IPS-15b (cell line): ENCODE results near the gene RAPGEF1.

Experiments
- H3K27me3 ChIP-seq: one replicate; pipeline ENCODE4 v1.6.1; 2013; ENCODE audit warnings: low read length; ENCODE audit not compliant: control insufficient read depth, insufficient read depth
- H3K36me3 ChIP-seq: one replicate; pipeline ENCODE4 v1.6.1; 2013; ENCODE audit warnings: low read length; ENCODE audit not compliant: control insufficient read depth, insufficient read depth
- H3K4me1 ChIP-seq: one replicate; pipeline ENCODE4 v1.6.1; 2013; ENCODE audit warnings: mild to moderate bottlenecking, low read length; ENCODE audit not compliant: control insufficient read depth, insufficient read depth
- H3K4me3 ChIP-seq: one replicate; pipeline ENCODE4 v1.5.1; 2013; ENCODE audit warnings: low read depth, low read length
- H3K9ac ChIP-seq: one replicate; pipeline ENCODE4 v1.6.1; 2013; ENCODE audit warnings: low read depth, mild to moderate bottlenecking, low read length
- H3K9me3 ChIP-seq: one replicate; pipeline ENCODE4 v1.6.1; 2013; ENCODE audit warnings: mild to moderate bottlenecking, low read length; ENCODE audit not compliant: control insufficient read depth, insufficient read depth

Gene RAPGEF1

DNA sequence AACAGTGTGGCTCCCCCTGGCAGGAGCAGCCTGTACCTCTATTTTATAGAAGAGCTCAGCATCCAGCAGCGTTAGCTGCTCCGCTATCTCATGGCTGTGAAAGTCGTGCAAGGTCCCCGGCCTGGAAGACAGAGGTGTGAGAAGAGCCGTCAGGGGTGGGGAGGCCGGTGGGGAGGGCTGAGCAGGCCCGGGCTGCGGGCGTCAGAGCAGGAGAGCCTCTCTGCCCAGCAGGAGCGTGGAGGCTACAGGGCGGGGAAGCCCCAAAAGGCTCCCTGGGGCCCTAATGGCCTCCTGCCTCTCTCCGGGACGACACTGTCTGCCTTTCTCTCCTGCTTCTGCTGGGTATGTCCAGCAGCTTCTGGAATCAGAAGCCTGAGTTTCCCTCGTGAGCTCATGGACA, 152.0 kb downstream of the RAPGEF1 start:
- no peaks in the 10 kb centered on the region for H3K9me3 ChIP-seq
- no peaks in the 10 kb centered on the region for H3K27me3 ChIP-seq
- no peak overlapping the region for H3K9ac ChIP-seq
- no peaks in the 10 kb centered on the region for H3K4me1 ChIP-seq
- no peak overlapping the region for H3K4me3 ChIP-seq
- H3K36me3 ChIP-seq: peaks cover 47% of the 10 kb centered on the region

DNA sequence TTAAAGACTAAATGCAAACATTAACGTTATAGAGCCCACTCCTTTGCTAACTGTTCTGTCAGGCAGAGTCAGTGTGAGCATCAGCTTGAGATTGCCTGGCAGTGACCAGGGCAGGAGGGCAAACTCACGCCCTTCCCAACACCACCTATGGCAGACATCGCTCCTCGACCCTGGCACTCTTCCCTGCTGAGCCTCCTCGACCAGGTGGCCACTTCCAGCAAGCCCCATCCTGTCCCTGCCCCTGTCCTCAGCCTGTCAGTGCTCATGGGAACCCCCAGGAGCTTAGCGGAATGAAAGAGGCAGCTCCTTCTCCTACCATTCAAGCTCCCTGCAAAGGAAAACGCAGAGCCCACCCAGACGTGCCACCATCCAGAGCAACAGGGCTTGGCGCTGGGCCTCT, 152.5 kb downstream of the RAPGEF1 start:
- Histone ChIP-seq H3K36me3 (peaks cover 52% of the 10 kb centered on the region), H3K27me3 (no peaks in the 10 kb centered on the region), H3K4me3 (no peak overlapping the region), H3K9ac (no peak overlapping the region), H3K4me1 (no peaks in the 10 kb centered on the region), H3K9me3 (no peaks in the 10 kb centered on the region)

DNA sequence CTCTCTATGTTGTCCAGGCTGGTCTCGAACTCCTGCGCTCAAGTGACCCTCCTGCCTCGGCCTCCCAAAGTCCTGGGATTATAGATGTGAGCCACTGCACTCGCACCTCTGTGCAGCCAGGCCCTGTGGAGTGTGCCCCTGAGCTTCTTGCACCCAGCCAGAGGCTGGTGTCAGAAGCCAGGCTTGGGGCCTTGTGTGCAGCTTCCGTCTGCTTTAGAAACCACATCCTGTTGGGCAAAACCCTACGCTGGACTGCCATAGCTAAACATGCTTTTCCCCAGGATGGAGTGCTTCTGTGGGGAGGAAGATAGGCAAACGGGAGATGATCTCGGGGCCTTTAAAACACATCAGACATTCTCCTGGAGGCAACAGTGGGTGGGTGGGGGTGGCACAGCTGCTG, 154.5 kb downstream of the RAPGEF1 start:
- Histone ChIP-seq H3K9ac (no peak overlapping the region), H3K27me3 (no peaks in the 10 kb centered on the region), H3K4me1 (no peaks in the 10 kb centered on the region), H3K4me3 (no peak overlapping the region), H3K9me3 (no peaks in the 10 kb centered on the region), H3K36me3 (peaks cover 47% of the 10 kb centered on the region)

DNA sequence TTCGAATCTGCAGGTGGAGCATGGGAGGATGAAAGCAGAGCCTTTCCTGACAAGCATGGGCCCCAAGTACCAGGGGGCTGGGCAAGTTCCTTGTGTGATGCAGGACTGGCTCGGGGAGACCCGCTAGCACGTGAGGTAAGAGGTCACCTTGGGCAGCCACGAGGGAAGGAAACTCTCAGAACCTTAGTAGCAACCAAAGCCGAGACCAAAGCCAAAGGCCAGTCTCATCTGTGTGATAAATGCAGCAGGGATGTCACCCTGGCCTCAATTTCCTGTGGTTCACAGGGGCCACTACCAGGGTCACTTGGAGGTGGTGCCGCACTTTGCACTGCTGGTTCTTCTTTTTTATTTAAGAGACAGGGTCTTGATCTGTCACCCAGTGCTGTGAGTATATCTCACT, 155.0 kb downstream of the RAPGEF1 start:
- H3K4me1 ChIP-seq: no peaks in the 10 kb centered on the region
- H3K9me3 ChIP-seq: no peaks in the 10 kb centered on the region
- H3K27me3 ChIP-seq: no peaks in the 10 kb centered on the region
- no peak overlapping the region for H3K9ac ChIP-seq
- H3K36me3 ChIP-seq: peaks cover 52% of the 10 kb centered on the region
- H3K4me3 ChIP-seq: no peak overlapping the region

DNA sequence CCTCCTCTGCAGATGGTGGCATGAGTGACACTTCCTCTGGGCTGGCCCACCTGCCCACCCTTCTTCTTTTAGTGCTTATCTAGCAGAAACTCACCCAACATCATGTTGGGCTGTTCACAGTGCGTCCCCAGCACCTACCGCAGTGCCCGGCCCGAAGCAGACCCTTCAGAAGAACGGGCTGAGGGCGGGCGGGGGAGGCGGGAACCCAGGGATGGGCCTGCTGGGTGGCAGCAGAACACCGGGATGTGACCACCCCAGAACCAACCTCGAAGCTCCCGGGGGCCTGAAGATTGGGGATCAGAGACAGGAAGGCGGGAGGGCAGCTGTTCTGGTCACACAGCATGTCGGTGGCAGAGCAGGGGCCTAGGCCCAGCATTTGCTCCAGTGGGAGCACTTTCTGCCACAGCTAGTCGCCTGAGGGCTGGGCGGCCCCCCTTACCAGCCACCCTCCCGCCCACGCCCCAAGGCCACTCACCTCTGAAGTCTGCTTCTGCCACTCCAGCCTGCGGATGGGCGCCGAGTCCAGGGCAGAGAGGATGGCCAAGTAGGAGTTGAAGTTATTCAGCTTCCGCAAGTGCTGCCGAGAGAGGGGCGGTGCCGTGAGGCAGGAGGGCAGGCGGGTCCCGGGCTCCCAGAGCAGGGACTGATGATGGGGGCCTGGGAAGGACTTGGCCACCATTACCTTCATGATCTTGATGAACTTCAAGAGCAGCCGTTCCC, 155.9 kb downstream of the RAPGEF1 start:
- no peaks in the 10 kb centered on the region for H3K27me3 ChIP-seq
- H3K36me3 ChIP-seq: peaks cover 46% of the 10 kb centered on the region

GRCh38 chr9:131583337-131583645, 156.6 kb downstream of the RAPGEF1 start:
- Histone ChIP-seq H3K4me3 (no peak overlapping the region), H3K36me3 (peaks cover 45% of the 10 kb centered on the region), H3K4me1 (no peaks in the 10 kb centered on the region), H3K9me3 (no peaks in the 10 kb centered on the region), H3K9ac (no peak overlapping the region), H3K27me3 (no peaks in the 10 kb centered on the region)

More for the DNA sequence above, 155.9 kb downstream of the RAPGEF1 start:
- Histone ChIP-seq H3K4me1 (no peaks in the 10 kb centered on the region), H3K9me3 (no peaks in the 10 kb centered on the region), H3K4me3 (no peak overlapping the region), H3K9ac (no peak overlapping the region)

DNA sequence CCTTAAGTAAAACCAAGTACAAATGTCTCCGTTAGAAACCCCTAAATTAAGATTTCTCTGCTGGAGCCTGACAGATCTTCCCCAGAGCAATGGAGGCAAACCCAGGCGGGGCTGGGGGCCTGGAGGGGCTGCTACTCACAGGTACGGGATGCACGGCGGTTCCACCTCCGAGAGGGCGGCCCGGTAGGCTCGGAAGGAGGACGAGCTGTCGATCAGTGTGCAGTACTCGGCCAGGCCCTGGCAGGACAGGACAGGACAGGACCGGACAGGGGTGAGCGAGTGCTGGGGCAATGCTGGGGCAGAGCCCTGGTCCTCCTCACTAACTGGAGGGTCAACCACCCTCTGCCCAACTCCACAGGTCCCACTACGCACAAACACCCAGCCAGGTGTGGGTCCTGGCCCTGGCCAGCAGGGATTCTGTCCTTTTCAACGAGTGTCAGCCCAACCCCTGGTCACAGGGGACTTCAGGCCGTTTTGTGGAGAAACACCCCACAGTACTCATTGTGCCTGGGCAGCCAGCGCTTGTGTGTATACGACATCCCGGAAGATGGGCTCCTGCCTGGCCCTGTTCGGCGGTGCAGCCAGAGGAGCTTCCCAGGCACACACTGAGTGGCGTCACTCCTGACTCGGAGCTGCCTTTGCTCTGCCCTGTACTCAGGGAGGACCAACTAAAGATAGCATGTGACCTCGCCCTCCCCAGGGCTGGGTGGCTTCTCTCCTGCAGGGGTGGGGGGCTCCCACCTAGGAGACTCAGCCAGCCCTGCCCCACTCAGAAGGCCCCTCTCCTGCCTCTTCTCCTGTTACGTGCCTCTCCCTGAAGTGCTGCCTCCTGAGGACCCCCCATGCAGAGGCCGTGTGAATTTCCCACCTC, 157.2 kb downstream of the RAPGEF1 start:
- Histone ChIP-seq H3K4me3 (no peak overlapping the region), H3K36me3 (peaks cover 44% of the 10 kb centered on the region)

DNA sequence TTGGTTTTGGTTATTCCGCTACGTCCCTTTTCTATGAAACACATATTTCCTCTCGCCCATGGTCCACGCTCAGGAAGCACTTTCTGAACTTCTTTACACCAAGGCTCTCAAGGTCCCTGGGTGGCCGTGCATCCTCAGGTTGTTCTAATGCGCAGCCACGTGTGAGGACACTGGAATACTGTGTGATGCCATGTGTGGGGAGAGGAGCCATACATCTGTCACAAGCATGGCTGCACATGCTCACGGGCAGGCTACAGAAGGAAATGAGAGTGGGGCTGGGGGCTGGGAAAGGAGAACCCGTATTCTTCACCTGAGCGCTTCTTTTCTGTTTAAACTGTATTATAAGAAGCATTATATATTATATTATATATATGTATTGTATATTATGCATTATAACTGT, 157.8 kb downstream of the RAPGEF1 start:
- Histone ChIP-seq H3K9ac (no peak overlapping the region), H3K36me3 (peaks cover 39% of the 10 kb centered on the region), H3K9me3 (no peaks in the 10 kb centered on the region), H3K27me3 (no peaks in the 10 kb centered on the region), H3K4me1 (no peaks in the 10 kb centered on the region), H3K4me3 (no peak overlapping the region)

More for the DNA sequence above, 157.2 kb downstream of the RAPGEF1 start:
- Histone ChIP-seq H3K9me3 (no peaks in the 10 kb centered on the region), H3K4me1 (no peaks in the 10 kb centered on the region), H3K9ac (no peak overlapping the region), H3K27me3 (no peaks in the 10 kb centered on the region)

DNA sequence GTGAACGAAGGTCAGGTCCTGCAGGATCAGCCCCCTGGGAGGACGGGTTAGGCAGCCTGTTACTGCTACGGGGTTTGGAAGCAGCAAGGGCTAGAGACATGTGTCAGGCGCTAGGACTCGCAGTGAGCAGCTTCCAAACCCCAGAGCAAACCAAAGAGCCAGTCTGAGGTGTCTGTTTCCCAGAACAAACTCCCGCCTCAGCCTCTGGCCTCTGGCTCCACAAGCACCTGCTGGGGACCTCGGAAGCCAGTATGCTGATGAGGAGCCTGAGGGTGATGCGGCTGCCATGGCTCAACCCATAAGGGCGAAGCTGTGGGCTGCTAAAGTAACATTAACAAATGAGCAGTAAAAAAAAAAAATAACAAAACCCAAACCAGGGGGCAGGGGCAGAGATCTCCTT, 159.5 kb downstream of the RAPGEF1 start:
- H3K4me1 ChIP-seq: no peaks in the 10 kb centered on the region
- no peaks in the 10 kb centered on the region for H3K9me3 ChIP-seq
- no peaks in the 10 kb centered on the region for H3K27me3 ChIP-seq
- H3K4me3 ChIP-seq: no peak overlapping the region
- no peak overlapping the region for H3K9ac ChIP-seq
- peaks cover 43% of the 10 kb centered on the region for H3K36me3 ChIP-seq

DNA sequence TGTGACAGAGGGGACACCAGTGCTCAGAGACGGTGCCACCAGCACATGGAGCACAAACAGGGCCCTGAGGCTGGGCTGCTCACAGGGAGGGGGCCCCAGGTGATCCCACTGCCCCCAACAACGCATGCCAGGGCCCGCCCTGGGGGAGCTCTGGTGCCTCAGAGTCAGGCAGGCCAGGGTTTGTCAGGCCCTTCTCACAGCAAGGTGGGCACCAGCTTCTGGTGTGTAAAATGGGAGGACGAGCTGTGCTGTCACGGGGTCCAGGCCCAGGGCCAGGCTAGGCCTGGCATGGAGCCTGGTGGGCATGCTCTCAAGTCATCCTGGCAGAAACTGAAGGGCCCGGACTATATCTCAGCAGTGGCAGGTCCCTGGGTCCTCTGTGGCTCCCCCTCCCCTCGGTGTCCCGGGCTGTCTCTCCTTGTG, 160.1 kb downstream of the RAPGEF1 start:
- Histone ChIP-seq H3K4me3 (no peak overlapping the region), H3K4me1 (no peaks in the 10 kb centered on the region), H3K36me3 (peaks cover 41% of the 10 kb centered on the region), H3K9me3 (no peaks in the 10 kb centered on the region), H3K9ac (no peak overlapping the region), H3K27me3 (no peaks in the 10 kb centered on the region)

GRCh38 chr9:131578731-131579504, 161.0 kb downstream of the RAPGEF1 start:
- peaks cover 32% of the 10 kb centered on the region for H3K36me3 ChIP-seq
- H3K4me3 ChIP-seq: no peak overlapping the region
- H3K9ac ChIP-seq: no peak overlapping the region
- H3K4me1 ChIP-seq: no peaks in the 10 kb centered on the region
- H3K27me3 ChIP-seq: no peaks in the 10 kb centered on the region
- no peaks in the 10 kb centered on the region for H3K9me3 ChIP-seq
